T-helper 2 cell (primary cell): ENCODE data around the gene PIK3CB.
A peak's percentile ranks its signal among the peaks of the same experiment; 100 is the strongest.
"Not testable (repeated sequence)": the region's sequence is repeated elsewhere in the genome, so short reads cannot be mapped to it uniquely, and the experiment has no call there.

Experiments used
- DNase-seq, 5 experiments: peaks; one replicate each; pipeline versions ENCODE4 v3.0.0 to v3.0.0-alpha.2; 2012 to 2022

The PIK3CB gene

GRCh38 chr3:138732456-138732855 is 102.3 kb downstream of the PIK3CB start:
- no peak for DNase-seq

- DNase-seq: no peak
Observed at GRCh38 chr3:138726946-138727730, 107.6 kb downstream of the PIK3CB start.

DNA sequence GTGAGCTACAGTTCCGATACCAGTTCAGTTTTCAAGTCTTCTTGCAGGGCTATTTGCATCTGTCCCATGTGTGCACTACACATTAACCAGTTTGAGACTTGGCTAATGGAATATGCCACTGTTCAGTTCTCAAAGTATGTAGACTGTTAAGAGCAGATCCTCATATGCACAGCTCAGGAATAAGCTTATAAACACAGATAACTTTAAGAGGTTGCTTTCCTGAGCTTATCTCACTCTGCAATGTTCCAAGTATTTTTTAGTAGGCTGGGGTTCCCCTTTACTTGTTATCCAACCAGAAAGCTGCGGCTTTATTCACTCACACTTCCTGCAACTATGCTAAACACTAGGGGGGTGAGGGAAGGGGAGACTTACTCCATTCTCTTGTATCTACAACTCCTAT is 108.7 kb downstream of the PIK3CB start:
- DNase-seq: not testable (repeated sequence)

DNA sequence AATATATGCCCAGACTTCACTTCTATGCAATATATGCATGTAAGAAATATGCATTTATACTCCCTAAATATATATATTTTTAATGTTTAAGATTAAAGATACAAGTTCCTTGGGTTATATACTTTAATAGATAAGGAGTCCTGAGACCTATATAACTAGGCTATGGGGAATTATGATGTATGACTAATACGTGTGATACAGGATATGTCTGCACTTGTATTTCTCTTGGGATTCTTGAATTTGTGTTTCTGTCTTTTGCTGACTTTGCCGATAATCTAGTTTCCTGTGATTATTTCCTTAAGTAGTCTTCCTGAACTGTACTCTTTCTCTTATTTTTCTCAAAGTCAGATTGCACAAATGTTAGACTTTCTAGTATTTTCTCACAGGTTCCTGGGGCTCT is 109.6 kb downstream of the PIK3CB start:
- DNase-seq: no peak

DNA sequence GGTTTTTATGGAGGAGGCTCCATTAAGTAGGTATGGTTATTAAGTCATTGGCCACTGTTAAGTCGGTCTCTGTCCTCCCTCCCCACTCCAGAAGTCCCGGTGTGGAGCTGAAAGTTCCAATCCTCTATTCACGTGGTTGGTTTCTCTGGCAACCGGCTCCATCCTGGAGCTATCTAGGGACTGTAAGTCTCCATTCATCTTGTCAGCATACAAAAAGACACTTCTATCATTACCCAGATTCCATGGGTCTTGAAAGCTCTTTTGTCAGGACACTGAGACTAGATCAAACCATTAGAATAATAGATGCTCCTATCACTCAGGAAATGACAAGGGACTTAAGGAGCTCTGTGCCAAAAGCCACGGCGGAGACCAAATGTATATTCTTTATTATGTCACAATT is 110.3 kb downstream of the PIK3CB start:
- DNase-seq: no peak

GRCh38 chr3:138718849-138719248 is 115.9 kb downstream of the PIK3CB start:
- no peak for DNase-seq

DNA sequence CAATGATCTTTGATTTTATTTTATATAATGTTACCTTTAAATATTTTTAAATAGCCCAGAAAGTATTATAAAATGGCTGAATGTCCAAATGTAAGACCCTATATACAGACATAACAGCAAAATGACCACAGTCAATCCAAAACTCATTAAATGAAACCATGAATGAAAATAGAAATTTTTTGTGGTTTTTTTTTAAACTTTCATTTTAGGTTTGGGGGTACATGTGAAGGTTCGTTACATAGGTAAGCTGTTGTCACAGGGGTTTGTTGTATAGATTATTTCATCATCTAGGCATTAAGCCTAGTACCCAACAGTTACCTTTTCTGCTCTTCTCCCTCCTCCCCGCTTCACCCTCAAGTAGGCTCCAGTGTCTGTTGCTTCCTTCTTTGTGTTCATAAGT is 117.4 kb downstream of the PIK3CB start:
- DNase-seq: no peak

DNA sequence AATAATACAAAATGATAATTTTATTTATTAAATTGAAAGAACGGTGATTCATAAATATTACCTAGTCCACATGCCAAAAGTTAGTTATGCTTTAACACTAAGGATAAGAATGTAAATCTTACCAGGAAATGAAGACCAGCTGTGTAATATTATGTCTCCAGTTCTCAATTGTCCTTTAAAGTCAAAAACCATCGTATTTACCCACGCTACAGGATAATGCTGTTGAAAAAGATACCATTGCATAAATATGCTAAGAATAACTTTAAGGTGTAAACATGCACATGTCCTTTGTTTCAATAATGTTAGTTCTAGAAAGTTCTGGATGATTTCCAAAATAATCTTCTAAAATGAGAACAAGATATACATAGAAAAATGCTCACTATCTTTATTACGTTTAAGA is 122.6 kb downstream of the PIK3CB start:
- DNase-seq: no peak

- DNase-seq: no peak
Observed at GRCh38 chr3:138705675-138706074, 129.1 kb downstream of the PIK3CB start.

DNA sequence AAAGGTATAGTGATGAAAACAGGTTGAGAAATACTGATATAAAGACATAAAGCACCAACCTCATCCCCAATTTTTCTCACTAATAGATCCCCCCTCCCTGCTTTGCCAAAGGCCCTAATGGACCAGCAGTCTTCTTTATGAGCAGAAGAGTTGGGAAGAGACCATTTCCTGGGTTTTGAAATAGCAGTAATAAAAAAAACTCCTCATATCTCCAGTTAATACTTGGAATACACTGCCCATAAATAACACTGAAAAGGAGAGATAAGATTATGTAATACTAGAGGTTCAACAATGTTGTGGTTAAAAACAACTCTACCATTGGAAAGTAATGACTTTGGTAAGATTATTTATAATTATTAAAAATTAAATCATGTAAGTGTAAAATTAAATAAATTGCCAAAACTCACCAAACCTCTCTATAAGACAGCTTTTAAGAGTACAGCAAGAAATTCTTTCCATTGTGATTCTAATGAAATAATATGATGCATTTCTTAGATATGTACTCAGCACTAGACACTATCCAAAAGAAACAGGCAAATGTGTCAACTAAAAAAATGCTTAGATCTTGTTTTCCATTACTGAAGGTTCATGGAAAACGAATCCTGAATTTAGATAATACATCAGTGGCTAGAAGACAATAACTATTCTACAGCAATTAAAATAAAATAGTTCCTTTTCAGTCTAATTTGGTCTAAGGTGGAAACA is 137.9 kb downstream of the PIK3CB start:
- no peak for DNase-seq

DNA sequence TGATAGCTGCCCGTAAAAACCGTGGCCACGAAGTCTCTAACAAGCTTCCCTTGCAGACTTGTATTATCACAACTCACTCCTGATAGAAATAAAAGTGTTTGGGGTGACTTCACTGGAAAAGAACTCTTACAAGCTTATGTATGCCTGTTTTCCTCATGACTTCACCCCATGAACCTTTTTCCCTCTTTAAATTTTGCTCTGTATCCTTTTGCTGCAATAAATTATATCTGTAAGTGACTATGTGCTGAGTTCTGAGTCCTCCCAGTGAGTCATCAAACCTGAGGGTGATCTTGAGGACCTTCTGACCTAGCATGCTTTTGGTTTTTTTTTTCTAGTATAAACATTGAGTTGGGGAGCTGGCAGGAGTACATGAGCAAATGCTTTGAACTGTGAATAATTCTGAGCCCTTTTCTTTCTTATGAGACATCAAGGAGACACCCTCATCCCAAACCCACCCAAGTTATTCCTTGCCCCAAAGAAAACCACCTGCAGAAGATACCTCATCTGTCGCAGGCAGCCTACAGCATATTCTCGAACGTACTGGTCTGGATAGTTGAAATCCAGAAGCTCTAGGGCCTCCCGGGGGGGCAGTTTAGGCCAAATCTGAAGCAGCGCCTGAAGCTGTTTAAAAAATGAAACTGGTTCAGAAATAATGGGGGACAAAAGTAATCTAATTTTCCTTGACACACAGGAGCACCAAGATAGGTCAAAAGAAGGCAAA is 140.3 kb downstream of the PIK3CB start:
- no peak for DNase-seq

GRCh38 chr3:138692152-138692551 is 142.6 kb downstream of the PIK3CB start:
- DNase-seq: no peak

DNA sequence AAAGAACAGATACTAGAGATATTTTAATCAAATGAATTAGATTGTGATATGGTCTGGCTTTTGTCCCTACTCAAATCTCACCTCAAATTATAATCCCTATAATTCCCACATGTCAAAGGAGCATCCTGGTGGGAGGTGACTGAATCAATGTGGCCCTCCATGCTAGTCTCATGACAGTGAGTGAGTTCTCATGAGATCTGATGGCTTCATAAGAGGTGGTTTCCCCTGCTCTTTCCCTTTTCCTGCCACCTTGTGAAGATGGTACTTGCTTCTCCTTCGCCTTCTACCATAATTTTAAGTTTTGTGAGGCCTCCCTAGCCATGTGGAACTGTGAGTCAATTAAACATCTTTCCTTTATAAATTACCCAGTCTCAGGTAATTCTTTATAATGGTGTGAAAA is 143.4 kb downstream of the PIK3CB start:
- DNase-seq: no peak

GRCh38 chr3:138690036-138690435 is 144.7 kb downstream of the PIK3CB start:
- no peak for DNase-seq

DNA sequence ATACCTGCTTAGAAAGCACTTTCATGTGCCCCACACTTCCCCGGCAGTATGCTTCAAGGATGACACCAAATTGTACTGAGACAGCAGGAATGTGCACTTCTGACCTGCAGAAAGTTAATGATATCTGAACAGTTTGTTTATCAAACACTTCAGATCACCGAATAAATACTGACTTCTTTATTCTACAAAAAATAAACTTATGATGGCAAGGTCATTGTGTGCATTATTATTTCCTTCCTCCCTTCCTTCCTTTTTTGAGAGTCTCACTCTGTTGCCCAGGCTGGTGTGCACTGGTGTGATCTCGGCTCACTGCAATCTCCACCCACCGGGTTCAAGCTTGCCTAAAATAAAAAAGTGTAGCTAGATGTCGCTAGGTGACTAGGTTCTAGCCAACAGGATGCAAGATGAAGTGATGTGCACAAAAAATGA is 145.8 kb downstream of the PIK3CB start:
- peak in 1 of 5 experiments; percentile 17 for DNase-seq

- DNase-seq: peak in 1 of 5 experiments; percentile 11
Observed at GRCh38 chr3:138687236-138687635, 147.5 kb downstream of the PIK3CB start.

DNA sequence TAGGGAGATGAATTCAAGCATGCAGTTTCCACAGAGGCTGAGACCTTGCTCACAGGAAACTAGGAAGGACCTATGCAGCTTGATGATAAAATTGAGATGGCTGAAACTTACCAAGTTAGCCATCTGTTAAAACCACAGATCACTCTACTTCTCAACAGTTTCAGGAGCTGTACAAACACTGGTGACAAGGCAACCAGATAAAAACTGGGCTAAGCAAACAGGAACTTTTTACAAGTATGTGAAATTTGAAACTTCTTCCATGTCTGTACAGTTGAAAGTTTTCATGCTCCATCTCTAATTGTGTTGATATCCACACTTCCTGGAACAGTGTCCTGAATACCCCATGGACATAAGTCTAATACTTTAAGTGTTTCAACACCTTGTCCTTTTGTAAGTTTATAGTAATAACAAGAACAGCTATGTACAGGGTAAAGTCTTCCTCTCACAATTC is 147.9 kb downstream of the PIK3CB start:
- peak in 1 of 5 experiments; percentile 59 for DNase-seq

- no peak for DNase-seq
Observed at GRCh38 chr3:138684396-138684795, 150.3 kb downstream of the PIK3CB start.

DNA sequence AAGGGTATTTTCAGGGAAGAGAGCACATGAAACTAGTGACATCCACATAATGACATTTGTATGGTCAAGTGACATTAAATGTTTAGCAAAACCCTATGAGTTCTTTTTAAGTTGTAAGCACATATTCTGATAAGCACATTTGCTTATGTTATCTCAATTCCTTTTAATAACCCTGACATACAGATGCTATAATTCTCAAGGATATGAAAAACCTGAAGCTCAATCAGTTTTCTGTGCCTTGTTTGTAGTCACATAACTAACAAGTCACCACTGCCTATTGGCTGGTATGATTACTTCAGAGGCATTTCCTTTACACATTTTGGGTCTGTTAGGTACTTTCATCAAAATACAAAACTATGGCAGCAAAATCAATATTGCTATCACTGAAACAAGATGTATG is 152.1 kb downstream of the PIK3CB start:
- DNase-seq: no peak

DNA sequence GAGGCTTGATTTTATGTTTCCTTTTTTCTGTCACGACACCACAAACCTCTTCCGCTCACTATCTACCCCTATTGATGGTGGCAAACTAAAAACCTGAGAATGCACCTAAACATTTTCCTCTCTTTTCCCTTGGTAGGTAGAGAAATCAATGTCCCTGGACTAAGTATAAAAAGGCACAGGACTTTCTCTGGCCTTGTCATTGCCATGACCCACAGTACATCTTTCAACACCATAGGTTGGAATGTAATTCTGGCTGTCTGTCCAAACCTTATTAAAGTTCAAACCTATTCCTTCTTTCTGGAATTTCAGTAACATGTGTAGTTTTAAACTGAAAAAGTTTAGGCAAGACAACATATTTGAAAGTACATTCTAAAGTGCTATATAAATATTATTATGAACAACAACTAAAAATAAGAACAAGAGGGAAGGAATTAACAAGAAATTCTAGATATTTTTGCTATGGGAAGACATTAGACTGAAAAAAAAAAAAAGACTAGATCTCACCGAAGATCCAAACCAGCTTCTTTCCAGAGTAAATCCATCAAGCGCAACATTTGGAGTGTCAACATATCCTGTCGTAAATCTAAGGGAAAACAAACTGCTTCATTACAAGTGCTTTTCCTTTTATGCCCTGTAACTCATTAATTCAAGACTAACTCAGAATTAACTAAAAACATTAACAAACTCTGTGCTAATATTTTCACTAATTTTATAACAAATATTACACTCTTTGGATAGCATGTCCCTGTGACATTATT is 153.1 kb downstream of the PIK3CB start:
- no peak for DNase-seq

GRCh38 chr3:138680974-138681373 is 153.8 kb downstream of the PIK3CB start:
- not testable (repeated sequence) for DNase-seq

- no peak for DNase-seq
Observed at GRCh38 chr3:138678874-138679392, 155.8 kb downstream of the PIK3CB start.
